ENCODE data around the gene ADAMTS9.

- no peak for TF ChIP-seq CTCF (IDR thresholded peaks at IDR 0.05)
- TF ChIP-seq POLR2A (IDR thresholded peaks at IDR 0.05) = no peak
These were observed 88.1 kb downstream of the ADAMTS9 start for GRCh38 chr3:64599651-64600050.
